Muscle of leg (tissue), 11 donors: ENCODE results near the gene TICAM2. TPM values are rescaled to one million over a fixed set of nuclear protein-coding genes. Genes with fewer than 3 reads are reported as not detected.
A peak's percentile ranks its signal among the peaks of the same experiment; 100 is the strongest.

Experiments
- DNase-seq: peaks from one replicate; pipeline ENCODE4 v3.0.0; 2013
- H3K27ac ChIP-seq: one replicate; pipeline ENCODE4 v1.5.1; 2013; ENCODE audit warnings: mild to moderate bottlenecking, low read length, control low read depth
- H3K27me3 ChIP-seq: one replicate; pipeline ENCODE4 v1.6.1; 2013; ENCODE audit warnings: low read length; ENCODE audit not compliant: control insufficient read depth, insufficient read depth
- H3K36me3 ChIP-seq: one replicate; pipeline ENCODE4 v1.6.1; 2013; ENCODE audit warnings: low read length; ENCODE audit not compliant: control insufficient read depth, insufficient read depth
- H3K4me1 ChIP-seq: one replicate; pipeline ENCODE4 v1.6.1; 2013; ENCODE audit warnings: low read length; ENCODE audit not compliant: control insufficient read depth, insufficient read depth
- H3K4me3 ChIP-seq: one replicate; pipeline ENCODE4 v1.5.1; 2013; ENCODE audit warnings: low read length, control low read depth
- H3K9me3 ChIP-seq: replicated peaks from 2 replicates; pipeline ENCODE4 v1.6.1; 2013; ENCODE audit warnings: low read depth, low read length; ENCODE audit not compliant: control insufficient read depth
- WGBS: methylation state at CpG from one replicate; pipeline ENCODE4 v1.1.5; 2013; ENCODE audit warnings: missing lambda C conversion rate; ENCODE audit not compliant: insufficient coverage; 5-methylcytosine and 5-hydroxymethylcytosine counted together
- polyA plus RNA-seq, 8 donors: library from polyadenylated mRNA; unstranded; fragments of 120-200 nt; gene quantifications; one replicate each; pipeline versions ENCODE4 v1.2.1 to v1.2.3, GENCODE V29; 2013; ENCODE audit warnings: inconsistent platforms in 1 of 8, low replicate concordance in 1 of 8; ENCODE audit not compliant: insufficient read length in 8 of 8, insufficient read depth in 1 of 8
- total RNA-seq: library from RNA; stranded (reverse); fragments of 120-200 nt; gene quantifications from one replicate; pipeline ENCODE4 v1.2.4, GENCODE V29; 2013

The TICAM2 gene
- total and polyA plus RNA-seq, 9 donors, result 3.3 to 7.9 (median 6.4) TPM

GRCh38 chr5:115636008-115636407 is 33.7 kb upstream of the TICAM2 start:
- Histone ChIP-seq H3K4me3 (no peak overlapping the region), H3K4me1 (peaks cover 2% of the 10 kb centered on the region), H3K9me3 (no peaks in the 10 kb centered on the region), H3K27me3 (no peaks in the 10 kb centered on the region), H3K27ac (no peak overlapping the region), H3K36me3 (no peaks in the 10 kb centered on the region)
- no peak for DNase-seq
- no CpG with 5 or more reads among the region's 1 CpG for WGBS

DNA sequence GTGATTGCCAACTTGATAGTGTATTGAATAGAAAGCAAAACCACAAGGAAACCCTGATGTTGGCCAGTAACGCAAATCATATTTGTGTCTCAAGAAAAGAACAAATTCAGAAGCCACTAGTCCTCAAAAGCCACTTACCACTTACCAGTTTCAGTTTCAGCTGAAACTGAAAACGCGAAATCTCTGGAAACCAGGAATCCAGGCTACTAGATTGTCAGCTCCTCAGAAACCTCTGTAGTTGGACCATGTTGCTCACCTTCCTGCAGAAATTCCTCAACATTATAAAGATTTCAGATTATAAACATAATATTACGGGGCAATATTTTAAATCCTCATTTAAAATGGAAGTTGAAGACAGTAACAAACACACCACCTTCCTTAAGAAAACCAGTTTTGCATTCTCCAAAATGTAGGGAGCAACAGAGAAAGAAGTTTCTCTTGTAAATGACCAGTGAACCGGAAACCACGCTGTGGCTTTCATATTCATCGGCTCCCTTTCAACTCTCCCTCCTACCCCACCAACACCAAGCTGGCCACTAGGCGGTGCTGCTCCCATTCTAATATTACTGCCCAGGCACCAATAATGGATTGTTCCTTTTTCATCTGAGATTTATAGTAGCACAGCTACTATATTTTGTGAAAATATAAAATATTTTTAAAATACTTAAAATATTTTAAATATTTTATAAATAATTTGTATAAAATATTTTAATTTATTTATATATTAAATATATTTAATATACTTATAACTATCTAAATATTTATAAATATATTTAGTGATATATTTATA is 32.3 kb upstream of the TICAM2 start:
- Histone ChIP-seq H3K9me3 (no peaks in the 10 kb centered on the region), H3K4me1 (peaks cover 2% of the 10 kb centered on the region), H3K36me3 (no peaks in the 10 kb centered on the region), H3K27ac (peak overlapping the region; percentile 77), H3K4me3 (peak overlapping the region; percentile 24), H3K27me3 (no peaks in the 10 kb centered on the region)
- 22% methylated on average over 3 of the region's 8 CpGs for WGBS
- DNase-seq, result peak; percentile 93

GRCh38 chr5:115629903-115630302 is 27.6 kb upstream of the TICAM2 start:
- Histone ChIP-seq H3K4me1 (peaks cover 2% of the 10 kb centered on the region), H3K4me3 (no peak overlapping the region), H3K27me3 (no peaks in the 10 kb centered on the region), H3K36me3 (no peaks in the 10 kb centered on the region), H3K9me3 (no peaks in the 10 kb centered on the region), H3K27ac (no peak overlapping the region)
- no CpG with 5 or more reads among the region's 1 CpG for whole genome bisulfite sequencing
- no peak for DNase-seq

DNA sequence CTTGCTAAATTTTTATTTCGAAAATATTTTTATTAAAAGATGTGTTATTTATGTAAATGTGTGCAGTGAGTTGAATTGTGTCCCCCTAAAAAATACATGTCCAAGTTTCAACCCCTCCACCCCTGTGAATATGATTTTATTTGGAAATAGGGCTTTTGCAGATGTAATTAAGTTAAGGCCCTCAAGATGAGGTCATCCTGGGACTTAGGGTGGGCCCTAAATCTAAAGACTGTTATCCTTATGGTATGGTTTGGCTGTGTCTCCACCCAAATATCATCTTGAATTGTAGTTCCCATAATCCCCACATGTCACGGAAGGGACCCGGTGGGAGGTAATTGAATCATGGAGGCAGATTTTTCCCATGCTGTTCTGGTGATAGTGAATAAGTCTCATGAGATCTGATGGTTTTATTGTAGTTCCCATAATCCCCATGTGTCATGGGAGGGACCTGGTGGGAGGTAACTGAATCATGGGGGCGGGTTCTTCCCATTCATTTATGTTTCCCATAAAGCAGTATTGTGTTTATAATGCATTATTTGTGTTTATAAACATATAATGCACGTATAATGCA is 25.1 kb upstream of the TICAM2 start:
- Histone ChIP-seq H3K36me3 (peaks cover 7% of the 10 kb centered on the region), H3K9me3 (no peaks in the 10 kb centered on the region), H3K27me3 (no peaks in the 10 kb centered on the region), H3K4me3 (no peak overlapping the region), H3K4me1 (peaks cover 13% of the 10 kb centered on the region), H3K27ac (no peak overlapping the region)
- no CpG with 5 or more reads among the region's 5 CpGs for WGBS
- DNase-seq, result no peak

DNA sequence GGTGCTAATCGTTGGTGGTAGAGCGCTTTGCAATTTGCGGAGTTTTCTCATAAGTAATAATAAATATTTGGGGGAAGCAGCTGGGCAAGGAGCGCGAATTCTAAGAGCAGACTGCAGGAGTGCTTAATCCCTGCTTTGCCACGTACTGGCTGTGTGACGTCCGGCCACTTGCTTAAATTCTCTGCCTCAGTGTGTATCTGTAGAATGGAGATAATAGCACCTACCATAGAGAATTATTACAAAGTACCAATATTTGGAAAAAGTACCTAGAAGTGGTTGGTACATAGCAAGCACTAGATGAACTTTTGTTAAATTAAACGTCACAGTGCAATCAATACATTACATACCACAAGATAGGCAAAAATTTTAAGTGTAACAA is 24.2 kb upstream of the TICAM2 start:
- H3K4me1 ChIP-seq, result peaks cover 13% of the 10 kb centered on the region

DNA sequence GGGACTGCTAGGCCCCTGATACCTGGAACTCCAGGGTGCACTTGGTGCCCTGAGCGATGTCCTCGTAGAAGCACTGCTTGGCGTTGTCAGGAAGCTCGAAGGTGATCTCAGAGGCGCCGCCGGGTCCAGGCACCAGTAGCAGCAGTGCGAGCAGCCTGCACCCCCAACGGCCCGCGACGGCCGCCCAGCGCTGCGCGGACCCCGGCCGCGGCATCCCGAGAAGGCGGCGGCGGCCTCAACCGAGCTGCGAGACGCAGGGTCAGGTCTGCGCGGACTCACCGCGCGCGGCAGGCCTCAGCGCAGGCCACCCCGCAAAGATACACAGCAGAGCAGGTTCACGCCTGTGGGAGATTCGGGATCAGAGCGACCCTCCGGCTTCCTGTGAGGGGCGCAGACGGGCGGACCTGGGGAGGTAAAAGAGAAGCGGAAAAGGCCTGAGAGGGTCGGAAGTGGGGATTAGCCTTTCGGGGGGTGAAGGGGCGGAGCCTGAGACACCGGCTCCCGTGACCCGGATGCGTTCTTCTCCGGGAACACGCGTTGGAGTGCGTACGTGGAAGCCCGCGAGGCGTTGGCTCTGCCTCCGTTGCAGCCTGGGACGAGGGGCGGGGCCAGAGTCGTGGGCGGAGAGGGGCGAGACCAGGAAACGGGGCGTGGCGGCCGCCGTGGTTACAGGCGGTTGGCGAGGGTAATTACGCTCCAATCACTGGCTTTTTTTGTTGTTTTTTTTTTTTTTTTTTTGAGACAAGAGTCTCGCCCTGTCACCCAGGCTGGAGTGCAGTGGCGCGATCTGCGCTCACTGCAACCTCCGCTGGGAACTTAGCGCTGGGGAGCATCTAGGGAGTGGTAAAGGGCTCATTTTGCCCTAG is 23.5 kb upstream of the TICAM2 start, which contains the start of gene TMED7:
TMED7 (minus strand) TSS at position 458 of the 866 bp plus-strand sequence; CDS start at position 214, 244 bp downstream.
- H3K27me3 ChIP-seq, result no peaks in the 10 kb centered on the region
- H3K4me1 ChIP-seq, result peaks cover 13% of the 10 kb centered on the region
- WGBS, result under 1% methylated on average over 68 of the region's 77 CpGs
- DNase-seq, result peak; percentile 99
- peak within 1 kb of the TSS; percentile 57 for H3K4me3 ChIP-seq
- no peaks in the 10 kb centered on the region for H3K9me3 ChIP-seq
- peak within 1 kb of the TSS; percentile 97 for H3K27ac ChIP-seq
- H3K36me3 ChIP-seq, result peaks cover 7% of the 10 kb centered on the region

More for the DNA sequence above, 24.2 kb upstream of the TICAM2 start:
- no peaks in the 10 kb centered on the region for H3K9me3 ChIP-seq
- H3K27ac ChIP-seq, result peak overlapping the region; percentile 97
- peaks cover 7% of the 10 kb centered on the region for H3K36me3 ChIP-seq
- no peaks in the 10 kb centered on the region for H3K27me3 ChIP-seq
- DNase-seq, result peak; percentile 71
- H3K4me3 ChIP-seq, result peak overlapping the region; percentile 57
- 0% methylated on average over 2 of the region's 9 CpGs for WGBS

DNA sequence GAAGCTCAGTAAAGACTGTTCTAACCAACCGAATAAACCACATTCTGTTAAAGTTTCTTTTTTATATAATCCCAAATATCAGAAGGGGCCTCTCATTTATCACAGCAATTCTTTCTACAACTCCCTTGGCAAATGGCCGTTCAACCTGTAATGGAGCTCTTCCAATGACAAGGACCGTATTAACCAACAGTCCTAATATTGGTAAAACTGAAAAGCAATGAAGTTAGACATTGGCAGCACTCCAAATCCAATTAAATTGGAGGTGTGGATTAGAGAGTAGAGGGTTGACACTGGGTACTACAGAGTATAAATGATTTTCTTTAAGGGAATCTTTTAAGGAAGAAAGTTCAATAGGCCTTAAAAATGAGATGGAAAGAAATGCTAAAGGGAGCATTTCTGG is 22.7 kb upstream of the TICAM2 start:
- Histone ChIP-seq H3K36me3 (peaks cover 7% of the 10 kb centered on the region), H3K4me3 (peak overlapping the region; percentile 57), H3K9me3 (no peaks in the 10 kb centered on the region), H3K27ac (peak overlapping the region; percentile 97), H3K4me1 (peaks cover 13% of the 10 kb centered on the region), H3K27me3 (no peaks in the 10 kb centered on the region)
- DNase-seq, result peak; percentile 38
- no CpG with 5 or more reads among the region's 3 CpGs for WGBS

DNA sequence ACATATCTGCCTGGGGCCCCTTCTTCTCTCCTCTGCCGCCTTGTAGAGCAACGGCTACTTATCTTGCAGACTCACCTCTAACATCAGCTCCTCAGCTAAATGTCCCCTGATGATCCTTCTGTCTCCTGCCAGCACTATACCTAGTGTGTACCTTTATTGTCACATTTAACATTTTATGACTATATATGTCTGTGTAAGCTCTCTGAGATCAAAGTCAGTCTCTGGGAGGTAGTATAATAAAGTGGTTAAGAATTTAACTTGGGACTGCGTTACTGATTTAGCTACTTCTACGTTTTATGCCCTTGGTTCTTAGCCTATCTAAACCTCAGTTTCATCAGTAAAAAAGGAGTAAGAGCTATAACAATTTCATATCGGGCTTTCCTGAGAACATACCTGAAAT is 21.4 kb upstream of the TICAM2 start:
- DNase-seq, result no peak
- H3K36me3 ChIP-seq, result peaks cover 7% of the 10 kb centered on the region
- H3K27me3 ChIP-seq, result no peaks in the 10 kb centered on the region
- H3K4me3 ChIP-seq, result no peak overlapping the region
- no peaks in the 10 kb centered on the region for H3K9me3 ChIP-seq
- peaks cover 13% of the 10 kb centered on the region for H3K4me1 ChIP-seq
- WGBS, result no CpG with 5 or more reads among the region's 5 CpGs
- no peak overlapping the region for H3K27ac ChIP-seq

DNA sequence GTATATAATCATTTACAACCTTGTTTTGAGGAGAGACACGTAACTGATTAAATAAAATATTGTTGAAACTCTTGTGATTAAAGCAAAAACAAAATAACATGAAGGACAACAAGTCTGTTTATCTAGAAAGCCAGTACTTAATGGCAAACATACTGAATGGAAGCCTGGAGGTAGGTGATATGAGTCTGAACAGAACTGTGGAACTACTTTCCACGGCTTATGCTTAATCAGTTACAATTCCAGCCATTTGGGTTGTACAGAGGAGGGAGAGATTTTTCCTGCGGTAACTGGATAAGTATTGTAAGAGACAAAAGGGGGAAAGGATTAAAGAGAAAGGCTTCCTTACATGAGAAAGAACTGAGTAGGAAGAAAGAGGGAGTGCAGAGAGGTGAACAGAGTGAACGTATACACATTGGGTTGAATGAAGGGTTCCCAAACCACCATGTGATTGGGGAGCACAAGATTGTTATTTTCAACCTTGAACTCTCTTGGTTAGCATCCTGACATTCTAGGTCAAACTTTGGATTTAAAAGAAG is 19.2 kb upstream of the TICAM2 start:
- Histone ChIP-seq H3K36me3 (peaks cover 10% of the 10 kb centered on the region), H3K4me1 (peaks cover 13% of the 10 kb centered on the region), H3K27ac (no peak overlapping the region), H3K9me3 (no peaks in the 10 kb centered on the region), H3K4me3 (no peak overlapping the region), H3K27me3 (no peaks in the 10 kb centered on the region)
- WGBS, result no CpG with 5 or more reads among the region's 4 CpGs
- DNase-seq, result no peak

DNA sequence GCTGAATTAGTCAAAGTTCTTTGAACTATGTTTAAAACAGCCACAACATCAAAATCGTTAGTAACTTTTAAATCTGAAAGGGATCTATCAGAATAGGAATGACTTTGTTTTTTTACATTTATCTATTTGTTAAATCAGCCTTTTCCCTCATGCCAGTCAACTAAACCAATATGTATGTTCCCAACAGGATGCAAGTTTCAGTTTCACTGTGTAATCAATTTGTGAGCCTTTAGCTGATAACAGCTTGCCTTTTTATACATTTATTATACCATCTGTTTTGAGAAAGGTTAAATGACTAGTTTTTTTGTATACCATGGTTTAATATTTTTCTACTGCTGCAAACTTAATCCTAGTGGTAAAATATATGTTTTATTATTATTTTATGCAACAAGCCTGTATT is 14.6 kb upstream of the TICAM2 start:
- no peak for DNase-seq
- H3K27ac ChIP-seq, result peak overlapping the region; percentile 65
- H3K36me3 ChIP-seq, result peaks cover 5% of the 10 kb centered on the region
- no peaks in the 10 kb centered on the region for H3K4me1 ChIP-seq
- no peak overlapping the region for H3K4me3 ChIP-seq
- no CpG with 5 or more reads among the region's 1 CpG for WGBS
- no peaks in the 10 kb centered on the region for H3K27me3 ChIP-seq
- no peaks in the 10 kb centered on the region for H3K9me3 ChIP-seq
